ENCODE measurements around the gene PPFIA1.
"Not testable (repeated sequence)": the region's sequence is repeated elsewhere in the genome, so short reads cannot be mapped to it uniquely, and the experiment has no call there.

Gene PPFIA1

DNA sequence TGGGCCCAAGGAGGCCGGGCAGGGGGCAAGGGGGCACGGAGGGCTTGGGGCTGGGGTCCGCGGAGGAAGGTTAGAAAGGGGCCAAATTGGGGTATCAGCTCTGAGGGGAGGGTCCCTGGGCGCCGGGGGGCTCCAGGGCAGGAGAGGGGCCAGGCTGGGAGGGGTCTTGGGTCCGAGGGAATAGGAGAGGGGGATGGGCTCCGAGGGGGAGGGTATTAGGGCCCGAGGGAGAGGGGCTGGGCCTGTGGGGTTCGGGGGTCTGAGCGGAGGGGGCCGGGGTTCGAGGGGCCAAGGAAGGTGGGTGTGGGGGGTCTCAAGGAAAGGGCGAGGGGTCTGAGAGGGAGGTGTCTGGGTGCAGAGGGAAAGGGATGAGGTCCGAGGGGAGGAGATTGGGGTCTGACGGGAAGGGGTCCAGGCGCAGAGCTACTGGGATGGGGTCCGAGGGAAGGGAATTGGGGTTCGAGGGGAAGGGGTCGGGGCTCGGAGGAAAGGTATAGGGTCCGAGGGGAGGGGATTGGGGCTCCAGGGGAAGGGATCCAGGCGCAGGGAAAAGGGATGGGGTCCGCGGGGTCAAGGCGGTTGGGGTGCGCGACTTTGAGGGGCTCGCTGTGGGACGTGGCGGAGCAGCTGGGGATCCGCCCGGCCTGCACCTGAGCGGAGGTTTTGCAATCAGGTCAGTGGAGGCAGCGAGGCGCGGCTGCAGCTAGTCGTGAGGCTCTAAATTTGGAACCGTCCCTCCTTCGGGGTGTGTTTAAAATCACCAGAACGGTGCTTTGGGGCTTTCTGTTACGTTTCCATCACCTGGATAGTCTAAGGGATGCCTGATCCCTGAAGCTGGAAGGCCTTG is 128.6 kb downstream of the PPFIA1 start:
- no peak for DNase-seq

- no peak for DNase-seq
These were observed 129.2 kb downstream of the PPFIA1 start for GRCh38 chr11:70399681-70400112.

DNA sequence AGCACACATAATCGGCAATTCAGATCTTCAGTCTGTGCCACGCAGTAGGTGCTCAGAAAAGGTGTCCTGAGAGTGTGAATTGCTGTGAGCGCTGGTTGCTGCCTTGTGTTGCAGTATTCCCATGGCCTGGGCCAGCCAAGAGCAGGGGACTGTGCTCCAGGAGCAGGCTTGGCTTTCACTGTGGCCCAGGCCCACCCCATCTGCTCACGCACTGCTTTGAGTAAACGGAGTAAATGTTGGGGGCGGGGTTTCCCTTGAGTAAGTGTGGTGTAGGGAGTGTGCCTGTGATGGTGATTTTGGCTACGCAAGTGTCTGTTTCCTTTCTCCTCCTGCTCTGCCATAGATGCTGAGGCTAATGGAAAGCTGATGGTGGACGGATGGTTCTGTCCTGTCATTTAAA is 130.2 kb downstream of the PPFIA1 start:
- DNase-seq: no peak

DNA sequence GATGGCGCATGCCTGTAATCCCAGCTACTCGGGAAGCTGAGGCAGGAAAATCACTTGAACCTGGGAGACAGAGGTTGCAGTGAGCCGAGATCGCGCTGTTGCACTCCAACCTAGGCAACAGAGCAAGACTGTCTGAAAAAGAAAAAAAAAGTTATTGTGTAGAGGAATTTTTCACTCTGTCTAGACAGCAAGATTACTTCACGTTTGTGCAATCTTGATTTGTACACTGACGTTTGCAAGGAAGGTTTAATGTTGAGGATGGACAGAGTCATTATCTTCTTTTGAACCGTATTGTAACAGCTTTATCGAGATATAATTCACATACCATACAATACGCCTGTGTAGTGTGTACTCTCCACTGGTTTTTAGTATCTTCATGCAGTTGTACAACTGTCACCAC is 131.5 kb downstream of the PPFIA1 start:
- no peak for DNase-seq

GRCh38 chr11:70402685-70403084 is 132.2 kb downstream of the PPFIA1 start:
- DNase-seq: no peak

- DNase-seq: no peak
These were observed 133.8 kb downstream of the PPFIA1 start for GRCh38 chr11:70404244-70404643.

- no peak for DNase-seq
These were observed 135.3 kb downstream of the PPFIA1 start for GRCh38 chr11:70405679-70406395.

GRCh38 chr11:70407121-70407520 is 136.6 kb downstream of the PPFIA1 start:
- no peak for DNase-seq

GRCh38 chr11:70407814-70408213 is 137.3 kb downstream of the PPFIA1 start:
- no peak for DNase-seq

DNA sequence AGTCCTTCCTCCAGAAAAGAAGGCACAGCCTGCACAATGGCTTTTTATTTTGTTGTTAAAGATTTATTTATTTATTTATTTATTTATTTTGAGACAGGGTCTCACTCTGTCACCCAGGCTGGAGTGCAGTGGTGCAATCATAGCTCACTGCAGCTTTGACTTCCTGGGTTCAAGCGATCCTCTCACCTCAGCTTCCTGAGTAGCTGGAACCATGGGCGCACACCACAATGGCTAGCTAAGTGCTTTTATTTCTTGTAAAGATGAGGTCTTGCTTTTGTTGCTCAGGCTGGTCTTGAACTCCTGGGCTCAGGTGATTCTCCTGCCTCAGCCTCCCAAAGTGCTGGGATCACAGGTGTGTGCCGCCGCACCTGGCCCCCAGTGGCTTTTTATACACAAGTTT is 137.8 kb downstream of the PPFIA1 start:
- not testable (repeated sequence) for DNase-seq

DNA sequence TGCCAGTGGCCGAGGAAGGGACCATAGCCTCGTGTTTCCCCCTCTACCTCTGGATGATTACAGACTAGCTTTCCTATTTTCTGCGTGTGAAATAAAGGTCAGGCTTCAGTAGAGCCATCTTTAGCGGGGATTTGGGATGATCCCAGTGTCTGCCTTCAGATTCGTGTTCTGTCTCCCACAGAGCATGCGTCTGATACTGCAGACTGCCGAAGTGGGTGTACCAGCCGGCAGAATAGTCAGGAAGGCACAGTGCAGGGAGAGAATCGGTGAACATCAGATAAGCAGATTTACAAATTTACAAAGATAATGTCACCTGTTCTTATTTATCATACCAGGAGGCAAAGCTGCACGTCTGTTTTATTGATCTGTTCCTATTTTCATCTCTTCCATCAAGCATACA is 138.9 kb downstream of the PPFIA1 start:
- no peak for DNase-seq

DNA sequence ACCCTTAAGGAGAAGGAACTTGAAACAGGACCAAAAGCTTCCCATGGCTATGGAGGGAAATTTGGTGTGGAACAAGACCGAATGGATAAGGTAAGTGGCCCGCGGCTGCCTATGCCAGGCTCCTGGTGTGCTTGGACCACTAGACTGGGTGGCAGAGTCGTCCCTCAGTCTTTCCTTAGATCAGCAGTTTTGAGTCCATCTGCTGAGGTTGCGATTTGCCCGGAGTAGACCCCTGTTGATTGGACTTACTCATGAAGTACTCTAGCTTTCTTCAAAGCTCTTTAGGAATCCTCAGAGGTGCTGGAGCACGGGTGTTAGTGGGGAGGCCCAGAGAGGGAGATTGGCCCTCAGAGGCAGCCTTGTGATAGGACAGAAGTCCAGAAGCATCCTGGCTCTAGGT is 139.4 kb downstream of the PPFIA1 start:
- DNase-seq: no peak

GRCh38 chr11:70410276-70411205 is 140.1 kb downstream of the PPFIA1 start:
- no peak for DNase-seq

- no peak for DNase-seq
These were observed 141.4 kb downstream of the PPFIA1 start for GRCh38 chr11:70411713-70412452.

DNA sequence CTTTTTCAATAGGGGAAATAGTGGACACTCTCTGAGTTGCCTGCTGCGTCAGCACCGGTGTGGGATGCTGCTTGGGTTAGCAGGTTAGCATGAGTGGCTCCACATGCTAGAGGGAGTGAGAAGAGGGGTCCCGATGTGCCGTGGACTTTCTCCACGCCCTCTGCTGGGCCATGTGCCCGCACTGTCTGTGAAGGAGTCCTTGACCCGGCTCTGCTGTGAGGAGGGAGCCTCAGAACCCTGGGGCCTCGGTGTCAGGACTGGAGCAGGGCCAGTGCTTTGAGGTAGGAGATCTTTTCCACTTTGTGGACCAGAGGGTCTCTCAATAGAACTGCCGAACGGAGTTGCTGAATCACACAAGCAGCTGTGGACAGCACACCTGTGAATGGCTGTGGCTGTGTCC is 142.7 kb downstream of the PPFIA1 start:
- no peak for DNase-seq

GRCh38 chr11:70414341-70415100 is 144.0 kb downstream of the PPFIA1 start:
- DNase-seq: no peak

GRCh38 chr11:70415191-70415590 is 144.7 kb downstream of the PPFIA1 start:
- DNase-seq: no peak

GRCh38 chr11:70415642-70416395 is 145.3 kb downstream of the PPFIA1 start:
- DNase-seq: no peak

- no peak for DNase-seq
These were observed 146.4 kb downstream of the PPFIA1 start for GRCh38 chr11:70416881-70417280.

DNA sequence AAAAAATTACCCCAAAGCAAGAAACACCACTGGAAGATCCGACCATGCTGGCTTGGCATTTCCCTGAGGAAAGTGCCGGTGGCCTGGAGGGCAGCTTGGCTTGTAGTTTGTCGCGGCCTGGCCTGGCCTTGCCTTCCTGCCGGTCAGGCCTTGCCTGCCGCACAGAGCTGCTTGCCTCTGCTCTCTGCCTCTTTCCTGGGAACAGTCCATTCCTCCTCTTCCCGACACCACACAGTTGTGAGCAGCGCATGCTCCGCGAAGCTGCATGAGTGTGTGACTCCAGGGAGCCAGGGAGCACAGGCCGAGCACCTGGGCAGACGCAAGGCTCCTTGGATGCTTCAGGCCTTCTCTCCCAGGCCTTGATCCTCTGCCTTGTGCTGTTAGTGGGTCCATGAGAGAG is 147.6 kb downstream of the PPFIA1 start:
- no peak for DNase-seq

Measured in activated gamma-delta T cell treated with Interleukin-2 at 50 U/mL for 16 hours (primary cell).